GM19240 (cell line): ENCODE results near the gene KCNS1.

Source experiments
- DNase-seq: peaks from one replicate; pipeline ENCODE4 v3.0.0; 2011; ENCODE audit warnings: low spot score; ENCODE audit not compliant: insufficient read length

The KCNS1 gene

DNA sequence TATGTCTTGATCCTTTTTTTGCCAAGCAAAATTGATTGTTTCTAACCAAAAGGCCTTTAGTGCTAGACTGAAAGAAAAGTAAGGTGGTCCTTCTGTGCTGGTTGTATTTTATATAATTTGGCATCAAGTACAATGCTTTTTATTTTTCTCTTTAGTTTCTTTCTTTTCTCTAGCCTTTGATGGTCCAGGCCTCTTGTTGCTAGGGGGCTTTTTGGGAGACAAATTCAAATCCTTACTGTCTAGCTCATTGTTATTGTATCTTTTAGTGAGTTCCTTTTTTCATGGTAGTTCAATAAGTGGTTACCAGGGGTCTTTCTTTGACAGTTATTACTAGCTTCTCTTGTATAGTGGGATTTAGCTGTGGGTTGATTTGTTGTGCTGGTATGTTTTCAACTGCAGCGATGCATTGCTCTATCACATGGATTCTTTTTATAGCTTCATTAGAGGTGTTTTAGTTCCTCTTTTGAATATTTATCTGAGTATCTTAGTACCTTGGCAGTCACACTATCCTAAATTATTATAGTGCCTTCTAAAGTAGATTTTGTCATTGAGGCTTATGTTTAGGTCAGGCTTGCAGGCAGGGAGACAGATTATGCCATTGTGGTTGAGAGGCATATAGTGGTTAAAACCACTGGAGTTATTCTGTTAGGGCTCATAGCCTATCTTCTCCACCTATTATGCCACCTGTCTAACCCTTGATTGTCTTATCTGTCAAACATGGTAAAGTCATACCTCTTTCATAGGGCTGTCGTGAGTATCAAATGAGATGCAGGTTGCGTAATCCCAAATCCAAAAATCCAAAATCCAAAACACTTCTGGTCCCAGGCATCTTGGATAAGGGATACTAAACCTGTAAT is 49.5 kb downstream of the KCNS1 start:
- DNase-seq, result no peak

DNA sequence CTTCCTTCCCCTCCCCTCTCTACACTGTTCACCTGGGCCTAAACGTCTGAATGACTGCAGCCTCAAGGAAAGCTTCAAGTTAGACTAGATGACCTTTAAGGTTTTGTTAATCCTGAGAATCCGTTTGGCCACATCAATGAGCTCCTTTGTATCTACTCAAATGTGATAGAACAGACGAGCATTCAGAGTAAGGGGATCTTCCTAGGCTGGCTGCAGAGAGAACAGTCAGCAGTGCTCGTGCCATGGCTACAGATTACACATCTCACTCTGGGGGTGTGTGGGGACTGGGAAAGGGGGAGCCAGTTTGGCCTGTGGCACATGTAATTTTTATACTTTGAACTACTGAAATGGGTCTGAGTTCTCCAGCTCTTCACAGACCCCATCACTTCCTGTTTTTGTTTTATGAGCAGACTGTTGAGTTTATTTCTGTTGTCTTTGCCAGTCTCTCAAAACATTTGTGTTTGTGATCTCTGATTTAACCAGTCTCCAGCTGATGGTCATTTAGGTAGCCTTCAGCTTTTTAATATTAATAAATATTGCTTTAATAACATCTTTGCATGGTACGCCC is 50.9 kb downstream of the KCNS1 start:
- DNase-seq, result no peak

DNA sequence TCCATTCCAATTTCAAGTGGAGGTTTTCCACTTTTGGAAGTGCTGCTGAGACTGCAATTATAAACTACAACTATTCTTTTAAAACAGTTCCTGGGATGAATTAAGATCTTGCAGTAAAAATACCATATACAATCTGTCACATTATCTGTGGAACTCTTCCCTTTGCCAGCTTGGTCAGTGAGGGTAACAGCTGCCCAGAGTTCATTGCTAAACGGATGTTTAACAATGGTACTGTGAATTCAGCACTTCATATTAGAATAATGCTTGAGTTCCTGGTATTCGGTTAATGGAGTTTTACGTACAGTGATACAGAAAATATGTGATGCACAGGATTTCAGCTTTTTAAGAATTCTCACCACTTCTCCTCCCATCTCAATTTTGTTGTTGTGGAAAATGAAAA is 51.5 kb downstream of the KCNS1 start:
- DNase-seq, result no peak

DNA sequence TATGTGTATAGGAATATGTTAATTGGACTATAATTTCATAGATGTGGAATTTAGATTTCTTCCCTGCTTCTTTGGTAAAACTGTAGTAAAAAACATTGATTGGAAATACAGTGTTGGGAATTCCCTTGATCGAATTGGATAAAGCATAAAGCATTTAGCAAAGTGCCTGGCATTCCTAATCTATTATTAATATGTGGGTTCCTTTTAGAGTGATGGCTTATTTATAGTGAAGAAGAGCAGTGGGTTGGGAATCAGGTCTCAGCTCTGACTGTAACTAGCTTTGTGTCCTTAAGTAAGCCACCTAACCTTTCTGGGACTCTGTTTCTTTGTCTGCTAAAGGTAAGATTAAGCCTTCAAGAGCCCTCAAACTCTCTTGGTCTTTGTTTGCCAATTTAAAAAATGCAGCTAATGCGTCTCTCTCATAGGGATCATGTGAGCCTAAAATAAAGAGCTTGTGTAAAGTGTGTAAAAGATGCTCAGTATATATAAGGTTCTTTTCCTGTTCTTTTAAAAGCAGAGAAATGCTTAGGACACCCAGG is 53.3 kb downstream of the KCNS1 start:
- DNase-seq, result no peak

DNA sequence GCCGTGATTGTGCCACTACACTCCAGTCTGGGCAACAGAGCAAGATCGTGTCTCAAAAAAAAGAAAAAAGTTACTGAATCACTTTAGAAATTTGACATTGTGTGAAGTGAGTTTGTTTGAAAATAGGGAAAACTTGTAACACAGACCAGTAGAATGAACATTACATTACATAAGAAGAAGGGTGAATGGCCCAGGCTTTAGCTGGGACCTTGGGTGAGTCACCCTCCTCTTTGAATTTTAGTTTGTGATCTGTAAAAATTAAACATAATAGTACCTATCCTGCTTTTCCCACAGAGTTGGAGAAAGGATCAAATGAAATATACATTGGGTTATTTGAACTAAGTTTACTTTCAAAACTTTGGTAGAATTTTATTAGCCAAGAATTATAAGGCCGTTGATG is 56.3 kb downstream of the KCNS1 start:
- no peak for DNase-seq

DNA sequence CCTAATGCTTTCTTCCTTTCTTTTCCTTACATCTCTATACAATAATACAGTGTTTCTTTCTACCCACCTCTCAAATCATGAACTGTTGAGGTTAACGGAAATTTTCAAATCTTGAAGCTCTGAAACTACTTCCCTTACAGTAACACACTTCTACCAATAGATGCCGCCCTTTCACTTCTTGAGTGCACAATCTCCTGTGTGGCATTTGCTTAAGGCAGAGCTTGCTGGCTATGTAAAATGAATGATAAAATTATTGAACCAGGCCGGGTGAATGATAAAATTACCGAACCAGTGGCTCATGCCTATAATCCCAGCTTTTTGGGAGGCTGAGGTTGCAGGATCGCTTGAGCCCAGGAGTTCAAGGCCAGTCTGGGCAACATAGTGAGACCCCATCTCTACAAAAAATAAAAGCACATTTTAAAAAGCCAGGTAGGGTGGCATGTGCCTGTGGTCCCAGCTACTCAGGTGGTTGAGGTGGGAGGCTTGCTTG is 56.8 kb downstream of the KCNS1 start:
- no peak for DNase-seq

DNA sequence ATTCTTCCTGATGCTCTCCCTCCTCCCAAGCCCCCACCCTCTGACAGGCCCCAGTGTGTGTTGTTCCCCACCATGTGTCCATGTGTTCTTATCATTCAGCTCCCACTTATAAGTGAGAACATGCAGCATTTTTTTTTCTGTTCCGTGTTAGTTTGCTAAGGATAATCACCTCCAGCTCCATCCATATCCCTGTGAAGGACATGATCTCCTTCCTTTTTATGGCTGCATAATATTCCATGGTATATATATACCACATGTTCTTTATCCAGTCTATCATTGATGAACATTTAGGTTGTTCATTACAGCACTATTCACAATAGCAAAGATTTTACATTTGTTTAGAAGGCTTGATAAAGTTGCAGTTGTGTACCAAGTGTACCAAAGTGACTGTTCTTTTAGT is 57.9 kb downstream of the KCNS1 start:
- DNase-seq, result no peak
